GM18868 (cell line): ENCODE measurements around the gene ZBTB49.

Experiments
- ATAC-seq: cut with Tn5 transposase; IDR thresholded peaks from one replicate; pipeline ENCODE4 v1.9.1; 2021; ENCODE audit warnings: mild to moderate bottlenecking, moderate library complexity; ENCODE audit not compliant: unreplicated experiment

Gene ZBTB49

GRCh38 chr4:4277531-4277930 lies 12.5 kb upstream of the ZBTB49 start:
- ATAC-seq = no peak

GRCh38 chr4:4281787-4282186 lies 8.3 kb upstream of the ZBTB49 start:
- ATAC-seq = no peak

- ATAC-seq = no peak
These were observed 5.0 kb upstream of the ZBTB49 start for GRCh38 chr4:4284827-4285618.

- ATAC-seq = no peak
These were observed 2.0 kb upstream of the ZBTB49 start for GRCh38 chr4:4288098-4288497.

GRCh38 chr4:4289055-4289454 lies 996 bp upstream of the ZBTB49 start:
- ATAC-seq = no peak

- ATAC-seq = peak; percentile 23
These were observed 482 bp upstream of the ZBTB49 start for GRCh38 chr4:4289597-4289940.

GRCh38 chr4:4293279-4293678 lies 3.2 kb downstream of the ZBTB49 start:
- no peak for ATAC-seq

- ATAC-seq = no peak
These were observed 6.3 kb downstream of the ZBTB49 start for GRCh38 chr4:4296283-4296846.

- no peak for ATAC-seq
These were observed 9.0 kb downstream of the ZBTB49 start for GRCh38 chr4:4299006-4299405.

- no peak for ATAC-seq
These were observed 11.9 kb downstream of the ZBTB49 start for GRCh38 chr4:4302001-4302400.

- ATAC-seq = no peak
These were observed 12.4 kb downstream of the ZBTB49 start for GRCh38 chr4:4302416-4302815.

GRCh38 chr4:4306920-4307319 lies 16.9 kb downstream of the ZBTB49 start:
- ATAC-seq = no peak

GRCh38 chr4:4308800-4309441 lies 18.9 kb downstream of the ZBTB49 start:
- no peak for ATAC-seq

- ATAC-seq = no peak
These were observed 21.1 kb downstream of the ZBTB49 start for GRCh38 chr4:4311193-4311592.

GRCh38 chr4:4315461-4316149 lies 25.6 kb downstream of the ZBTB49 start:
- ATAC-seq = no peak

GRCh38 chr4:4316150-4316495 lies 26.1 kb downstream of the ZBTB49 start:
- no peak for ATAC-seq

- no peak for ATAC-seq
These were observed 27.6 kb downstream of the ZBTB49 start for GRCh38 chr4:4317496-4318232.

- no peak for ATAC-seq
These were observed 30.5 kb downstream of the ZBTB49 start for GRCh38 chr4:4320528-4320927.

GRCh38 chr4:4320951-4321714 lies 31.1 kb downstream of the ZBTB49 start:
- no peak for ATAC-seq

- no peak for ATAC-seq
These were observed 32.1 kb downstream of the ZBTB49 start for GRCh38 chr4:4321951-4322688.
